Activated CD4-positive, alpha-beta memory T cell treated with anti-CD3 and anti-CD28 coated beads for 36 hours (primary cell): ENCODE data around the gene IL4I1. TPM values are rescaled to one million over a fixed set of nuclear protein-coding genes. Genes with fewer than 3 reads are reported as not detected.

Source experiments
- CTCF ChIA-PET: fragments of 350-600 bp; sonication (Branson Sonifier 250); formaldehyde crosslinking; loops from one replicate; lab custom pipeline; 2021; ENCODE audit warnings: antibody characterized with exemption, inconsistent platforms; lab: Charles Lee
- POLR2A ChIA-PET: fragments of 350-600 bp; sonication (Branson Sonifier 250); formaldehyde crosslinking; loops from one replicate; lab custom pipeline; 2021; ENCODE audit warnings: antibody characterized with exemption; lab: Charles Lee
- DNase-seq: peaks from one replicate; pipeline ENCODE4 v3.0.0-alpha.2; 2020
- H3K27ac Mint-ChIP-seq: one replicate; pipeline ENCODE4 v1.8.0; 2021; ENCODE audit warnings: mixed read lengths
- H3K27me3 Mint-ChIP-seq: one replicate; pipeline ENCODE4 v1.8.0; 2021; ENCODE audit warnings: mixed read lengths
- H3K36me3 Mint-ChIP-seq: one replicate; pipeline ENCODE4 v1.8.0; 2021; ENCODE audit warnings: mixed read lengths
- H3K4me1 Mint-ChIP-seq: one replicate; pipeline ENCODE4 v1.8.0; 2021; ENCODE audit warnings: low read depth, mixed read lengths
- H3K4me3 Mint-ChIP-seq: one replicate; pipeline ENCODE4 v1.8.0; 2021; ENCODE audit warnings: mild to moderate bottlenecking, mixed read lengths
- H3K9me3 Mint-ChIP-seq: one replicate; pipeline ENCODE4 v1.8.0; 2021; ENCODE audit warnings: mixed read lengths
- intact Hi-C: fragments of 100-400 bp; cut with micrococcal nuclease; formaldehyde crosslinking; loops from one replicate; pipeline ENCODE4 v1.15.1; 2023
- total RNA-seq, 2 experiments: library from RNA; stranded (reverse); gene quantifications; one replicate each; pipeline ENCODE4 v1.2.3, GENCODE V29; 2021

Gene IL4I1
- total RNA-seq, 2 experiments from 2014 or later: 108 to 111 TPM

GRCh38 chr19:49866933-49867782 is 29.5 kb downstream of the IL4I1 start, which contains the start of gene PNKP:
TSS of gene PNKP (minus strand) at chr19:49867576. CDS start at chr19:49867204, 372 bp downstream.
- H3K4me1 Mint-ChIP-seq: peaks cover 53% of the 10 kb centered on the region

DNA sequence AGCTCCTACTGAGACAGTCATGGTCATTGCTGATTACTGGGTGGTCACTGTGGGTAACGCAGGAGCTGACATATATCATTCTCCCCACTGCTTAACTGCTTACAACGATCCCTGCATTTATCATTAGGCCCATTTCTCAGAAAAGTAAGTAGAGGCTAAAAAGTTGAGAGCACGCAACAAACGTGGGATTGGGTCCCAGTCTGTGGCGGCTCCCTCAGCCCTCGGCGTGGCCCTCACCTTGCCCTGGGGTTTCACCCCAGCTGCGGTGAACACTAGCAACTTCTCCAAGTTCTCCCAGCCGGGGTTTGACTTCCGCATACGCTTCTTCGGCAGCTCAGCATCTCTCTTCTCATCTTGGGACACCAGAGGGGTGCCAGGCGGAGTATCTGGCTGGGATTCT is 31.8 kb downstream of the IL4I1 start:
- no peak overlapping the region for H3K4me3 Mint-ChIP-seq
- no peak for DNase-seq
- POLR2A ChIA-PET: interaction anchor here (1.0 kb wide), 1 partner anchor 12 kb away, joined by 6 read pairs; the partner anchor contains the start of genes AKT1S1 and TBC1D17
- intact Hi-C loops: loop anchor here (5.0 kb wide), 2 partner anchors 48 to 273 kb away; partner anchors contain the start of genes MED25 and PRR12
- peaks cover 40% of the 10 kb centered on the region for H3K4me1 Mint-ChIP-seq
- CTCF ChIA-PET: interaction anchor here (0.7 to 1.1 kb wide), 2 partner anchors 11 to 119 kb away, joined by 3 read pairs; no protein-coding TSS in a partner anchor
- no peak overlapping the region for H3K27ac Mint-ChIP-seq
- no peaks in the 10 kb centered on the region for H3K9me3 Mint-ChIP-seq
- H3K36me3 Mint-ChIP-seq: peaks cover 45% of the 10 kb centered on the region
- no peaks in the 10 kb centered on the region for H3K27me3 Mint-ChIP-seq

More at GRCh38 chr19:49866933-49867782, 29.5 kb downstream of the IL4I1 start, which contains the start of gene PNKP:
- Mint-ChIP-seq H3K27ac (no peak within 1 kb of the TSS), H3K36me3 (peaks cover 33% of the 10 kb centered on the region), H3K4me3 (no peak within 1 kb of the TSS), H3K27me3 (no peaks in the 10 kb centered on the region), H3K9me3 (no peaks in the 10 kb centered on the region)
- DNase-seq: peak; percentile 96
- ChIA-PET CTCF (interaction anchor here (1.1 kb wide), 1 partner anchor 17 kb away, joined by 11 read pairs; no protein-coding TSS in a partner anchor), POLR2A (interaction anchor here (0.6 to 1.4 kb wide), 5 partner anchors 13 to 48 kb away, joined by 3 to 5 read pairs (median 4); partner anchors contain the start of gene PTOV1)
- intact Hi-C loops: loop anchor here (1.0 to 5.0 kb wide), 4 partner anchors 17 to 275 kb away; partner anchors contain the start of genes MED25, PRR12 and RRAS

DNA sequence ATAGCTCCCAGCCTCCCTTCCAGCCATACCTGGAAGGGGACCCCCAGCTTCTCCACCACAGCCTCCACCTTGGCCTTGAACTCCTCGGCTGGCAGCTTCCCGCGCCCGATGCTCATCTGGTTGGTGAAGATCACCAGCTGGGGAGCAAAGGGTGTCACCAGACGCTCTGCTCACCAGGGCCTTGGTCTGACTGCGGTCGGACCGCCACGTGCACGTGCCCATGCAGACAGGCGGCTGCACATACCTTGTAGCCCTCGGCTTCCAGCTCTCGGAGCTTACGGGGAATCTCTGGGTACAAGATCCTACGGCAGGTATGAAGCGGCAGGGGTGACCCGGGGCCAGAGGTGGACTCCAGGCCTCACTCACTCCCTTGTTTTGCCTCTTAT is 32.8 kb downstream of the IL4I1 start:
- no peak for DNase-seq
- intact Hi-C loops: no loop called here
- CTCF ChIA-PET: interaction anchor here (1.1 kb wide), 1 partner anchor 13 kb away, joined by 3 read pairs; the partner anchor contains the start of gene PTOV1
- POLR2A ChIA-PET: interaction anchor here (1.1 kb wide), 1 partner anchor 10 kb away, joined by 3 read pairs; no protein-coding TSS in a partner anchor
- peaks cover 48% of the 10 kb centered on the region for H3K36me3 Mint-ChIP-seq
- H3K27ac Mint-ChIP-seq: no peak overlapping the region
- no peak overlapping the region for H3K4me3 Mint-ChIP-seq
- H3K9me3 Mint-ChIP-seq: no peaks in the 10 kb centered on the region
- H3K4me1 Mint-ChIP-seq: peaks cover 40% of the 10 kb centered on the region
- no peaks in the 10 kb centered on the region for H3K27me3 Mint-ChIP-seq

DNA sequence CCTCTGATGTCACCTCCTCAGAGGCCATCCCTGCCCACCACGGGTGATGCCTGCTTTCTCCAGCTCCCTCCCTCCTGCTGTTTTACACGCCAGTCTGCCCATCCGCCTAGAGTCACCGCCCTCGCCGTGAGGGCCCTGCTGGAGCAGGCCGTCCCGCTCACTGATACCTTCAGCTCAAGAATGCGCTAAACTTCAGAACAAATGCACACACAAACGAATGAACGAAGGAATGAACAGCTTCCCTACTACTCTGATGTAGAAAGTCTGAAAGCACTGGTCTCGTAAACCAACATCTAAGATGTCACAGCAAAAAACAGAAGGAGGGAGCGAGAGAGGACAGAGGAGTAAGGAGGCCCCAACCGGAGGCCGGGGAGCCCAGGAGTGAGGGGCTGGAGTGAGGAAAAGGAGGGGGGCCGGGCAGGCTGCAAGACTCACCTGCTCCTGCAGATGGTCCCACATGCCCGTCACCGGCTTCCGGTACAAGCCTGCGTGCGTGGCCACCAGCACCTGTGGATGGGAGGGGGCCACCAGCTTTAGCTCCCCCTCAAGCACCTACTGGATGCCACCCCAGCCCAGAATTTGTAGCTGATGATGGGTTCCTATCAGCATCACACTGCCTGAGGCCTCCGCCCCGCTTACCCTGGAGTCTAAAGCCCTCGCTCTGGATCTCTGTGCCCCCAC is 33.3 kb downstream of the IL4I1 start:
- H3K36me3 Mint-ChIP-seq: peaks cover 50% of the 10 kb centered on the region
- intact Hi-C loops: no loop called here
- CTCF ChIA-PET: interaction anchor here (1.1 to 1.4 kb wide), 2 partner anchors 13 to 54 kb away, joined by 3 to 4 read pairs; partner anchors contain the start of gene PTOV1

GRCh38 chr19:49862391-49863253 is 34.1 kb downstream of the IL4I1 start:
- POLR2A ChIA-PET: interaction anchor here (1.1 kb wide), 1 partner anchor 9 kb away, joined by 3 read pairs; no protein-coding TSS in a partner anchor
- Mint-ChIP-seq H3K4me3 (no peak overlapping the region), H3K27ac (no peak overlapping the region), H3K9me3 (no peaks in the 10 kb centered on the region), H3K27me3 (no peaks in the 10 kb centered on the region), H3K36me3 (peaks cover 54% of the 10 kb centered on the region), H3K4me1 (peaks cover 28% of the 10 kb centered on the region)
- CTCF ChIA-PET: interaction anchor here (1.4 kb wide), 1 partner anchor 53 kb away, joined by 4 read pairs; no protein-coding TSS in a partner anchor
- intact Hi-C loops: no loop called here
- peak; percentile 38 for DNase-seq

More for the DNA sequence above, 33.3 kb downstream of the IL4I1 start:
- DNase-seq: no peak
- Mint-ChIP-seq H3K4me3 (no peak overlapping the region), H3K27me3 (no peaks in the 10 kb centered on the region), H3K9me3 (no peaks in the 10 kb centered on the region), H3K27ac (no peak overlapping the region), H3K4me1 (peaks cover 35% of the 10 kb centered on the region)
- POLR2A ChIA-PET: interaction anchor here (1.1 kb wide), 1 partner anchor 10 kb away, joined by 3 read pairs; no protein-coding TSS in a partner anchor

DNA sequence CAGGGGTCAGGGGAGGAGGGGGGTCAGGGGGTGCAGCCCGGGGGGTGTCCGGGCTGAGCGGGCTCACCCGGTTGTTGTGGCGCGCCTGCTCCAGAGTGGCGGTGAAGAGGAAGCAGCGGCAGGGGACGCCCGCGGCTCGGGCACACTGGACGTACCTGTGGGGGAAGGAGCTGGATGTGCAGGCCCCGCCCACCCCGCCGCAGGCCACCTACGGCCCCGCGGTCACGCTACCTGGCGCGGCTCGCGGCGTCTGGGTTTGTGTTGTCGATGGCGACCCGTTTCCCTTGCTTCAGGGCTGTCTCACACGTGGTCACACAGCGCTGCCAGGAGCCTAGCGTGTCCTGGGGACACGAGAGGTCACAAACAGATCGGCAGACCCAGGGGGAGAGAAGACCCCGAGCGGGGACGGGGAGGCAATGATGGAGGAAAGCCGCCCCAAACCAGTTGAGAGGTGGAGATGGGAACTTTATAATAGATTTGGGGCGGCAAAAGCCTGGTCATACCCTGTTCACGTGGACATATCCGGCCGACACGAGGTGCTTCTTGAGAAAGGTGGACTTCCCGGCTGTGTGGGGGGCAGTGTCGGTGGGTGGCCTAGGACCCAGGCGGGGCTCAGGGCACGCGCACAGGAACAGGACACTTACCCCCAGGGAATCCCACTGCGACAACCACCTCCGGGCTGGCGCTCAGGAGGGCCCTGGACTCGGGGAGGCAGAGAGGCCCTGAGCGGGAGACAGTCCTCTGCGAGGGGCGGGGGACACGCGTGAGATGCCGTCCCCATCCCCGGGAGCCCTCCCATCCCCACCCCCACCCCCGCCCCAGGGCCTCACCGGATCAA is 34.9 kb downstream of the IL4I1 start:
- no peak for DNase-seq
- ChIA-PET CTCF (no interaction called here), POLR2A (no interaction called here)
- H3K27ac Mint-ChIP-seq: no peak overlapping the region
- intact Hi-C loops: no loop called here
- no peaks in the 10 kb centered on the region for H3K27me3 Mint-ChIP-seq
- H3K4me3 Mint-ChIP-seq: no peak overlapping the region
- H3K36me3 Mint-ChIP-seq: peaks cover 53% of the 10 kb centered on the region
- H3K4me1 Mint-ChIP-seq: peaks cover 25% of the 10 kb centered on the region
- H3K9me3 Mint-ChIP-seq: no peaks in the 10 kb centered on the region

GRCh38 chr19:49861107-49861506 is 35.6 kb downstream of the IL4I1 start:
- Mint-ChIP-seq H3K4me1 (peaks cover 18% of the 10 kb centered on the region), H3K9me3 (no peaks in the 10 kb centered on the region), H3K4me3 (no peak overlapping the region), H3K36me3 (peaks cover 47% of the 10 kb centered on the region), H3K27ac (no peak overlapping the region), H3K27me3 (no peaks in the 10 kb centered on the region)
- POLR2A ChIA-PET: no interaction called here
- intact Hi-C loops: no loop called here
- CTCF ChIA-PET: no interaction called here
- DNase-seq: no peak

GRCh38 chr19:49860336-49861102 is 36.2 kb downstream of the IL4I1 start:
- peaks cover 12% of the 10 kb centered on the region for H3K4me1 Mint-ChIP-seq
- no peaks in the 10 kb centered on the region for H3K9me3 Mint-ChIP-seq
- H3K27ac Mint-ChIP-seq: no peak overlapping the region
- no peak for DNase-seq
- H3K36me3 Mint-ChIP-seq: peaks cover 46% of the 10 kb centered on the region
- POLR2A ChIA-PET: no interaction called here
- no peak overlapping the region for H3K4me3 Mint-ChIP-seq
- intact Hi-C loops: no loop called here
- no peaks in the 10 kb centered on the region for H3K27me3 Mint-ChIP-seq
- CTCF ChIA-PET: no interaction called here

- Mint-ChIP-seq H3K27ac (peak overlapping the region; percentile 23), H3K4me3 (no peak overlapping the region), H3K27me3 (no peaks in the 10 kb centered on the region), H3K4me1 (peaks cover 6% of the 10 kb centered on the region), H3K9me3 (no peaks in the 10 kb centered on the region), H3K36me3 (peaks cover 44% of the 10 kb centered on the region)
- intact Hi-C loops: no loop called here
- ChIA-PET CTCF (no interaction called here), POLR2A (interaction anchor here (1.8 kb wide), 1 partner anchor 10 kb away, joined by 4 read pairs; no protein-coding TSS in a partner anchor)
- DNase-seq: no peak
Observed at GRCh38 chr19:49859682-49860335, 36.9 kb downstream of the IL4I1 start.
